GM12878 (cell line): ENCODE data around the gene CPHXL. TPM values are rescaled to one million over a fixed set of nuclear protein-coding genes. Genes with fewer than 3 reads are reported as not detected.

ENCODE experiments used
- CBX3 ChIP-seq: fragments of 200-600 bp; sonication (generic); IDR thresholded peaks from 2 replicates; pipeline ENCODE4 v1.6.1; 2016; ENCODE audit warnings: low read depth, borderline replicate concordance
- EP300 ChIP-seq, 2 experiments: fragments of 150-350 bp in 1 of 2; IDR thresholded peaks; 2 replicates each; pipeline ENCODE4 v1.6.1; 2011 to 2012; ENCODE audit warnings: low read depth in 2 of 2, low read length in 2 of 2, borderline replicate concordance in 1 of 2, improper control_type of control experiment in 1 of 2, inconsistent platforms in 1 of 2; ENCODE audit not compliant: control insufficient read depth in 1 of 2
- EZH2 ChIP-seq: IDR thresholded peaks from 2 replicates; pipeline ENCODE4 v1.6.1; 2012; ENCODE audit warnings: low read depth, mild to moderate bottlenecking, control low read depth, inconsistent platforms, low read length, borderline replicate concordance; ENCODE audit not compliant: control insufficient read depth
- FOXK2 ChIP-seq: fragments of 450-650 bp; IDR thresholded peaks from 2 replicates; pipeline ENCODE4 v1.6.1; 2017; ENCODE audit warnings: mild to moderate bottlenecking, moderate library complexity
- GATAD2B ChIP-seq: fragments of 450-650 bp; conservative IDR thresholded peaks from 2 replicates; pipeline ENCODE4 v1.6.1; 2017; ENCODE audit warnings: low read depth, mild to moderate bottlenecking, moderate library complexity
- HCFC1 ChIP-seq: fragments of 150-350 bp; IDR thresholded peaks from 2 replicates; pipeline ENCODE4 v1.6.1; 2014; ENCODE audit warnings: low read length
- HDAC6 ChIP-seq: fragments of 200-600 bp; sonication (generic); IDR thresholded peaks from one replicate; pipeline ENCODE4 v1.8.0; 2017; ENCODE audit warnings: antibody characterized with exemption; ENCODE audit not compliant: unreplicated experiment
- MYB ChIP-seq: fragments of 150-350 bp; IDR thresholded peaks from 2 replicates; pipeline ENCODE4 v1.6.1; 2014; ENCODE audit warnings: mild to moderate bottlenecking, low read depth, low read length, borderline replicate concordance
- NR2C1 ChIP-seq: fragments of 450-650 bp; IDR thresholded peaks from 2 replicates; pipeline ENCODE4 v1.6.1; 2017; ENCODE audit warnings: antibody characterized with exemption, mild to moderate bottlenecking, moderate library complexity
- RAD21 ChIP-seq: IDR thresholded peaks from 2 replicates; pipeline ENCODE4 v1.6.1; 2011; ENCODE audit warnings: mild to moderate bottlenecking, low read depth, low read length, moderate library complexity; ENCODE audit not compliant: insufficient read depth
- RUNX3 ChIP-seq: IDR thresholded peaks from 2 replicates; pipeline ENCODE4 v1.6.1; 2012; ENCODE audit warnings: low read length, inconsistent platforms
- TCF3 ChIP-seq: IDR thresholded peaks from 2 replicates; pipeline ENCODE4 v1.6.1; 2012; ENCODE audit warnings: low read depth, mild to moderate bottlenecking, low read length, borderline replicate concordance; ENCODE audit not compliant: insufficient read depth
- polyA plus RNA-seq, 11 experiments: library from polyadenylated mRNA; depleted of rRNA in 4 of 11; unstranded in 6 of 11; stranded (reverse) in 5 of 11; fragments of >200 nt; fragmentation: Nextera tagmentation in 4 of 11; fragmentation: Illumina TruSeq in 1 of 11; extraction: Ambion mirVana in 4 of 11; extraction: Trizol in 1 of 11; gene quantifications; 1 replicate in 1 of 11; 2 replicates in 10 of 11; pipeline versions ENCODE4 v1.2.1 to v1.2.3, GENCODE V29; 2011 to 2016; ENCODE audit warnings: inconsistent platforms in 2 of 11, missing spikeins in 2 of 11, low read depth in 1 of 11
- total RNA-seq, 4 experiments: library from RNA; depleted of rRNA in 3 of 4; stranded (reverse); fragments of >200 nt in 3 of 4; fragmentation: Illumina TruSeq in 1 of 4; extraction: Trizol in 1 of 4; gene quantifications; 2 replicates each; pipeline versions ENCODE4 v1.2.1 to v1.2.3, GENCODE V29; 2013 to 2021
- TF ChIP-seq, protein P1 (sequence below): fragments of 450-650 bp; IDR thresholded peaks from 2 replicates; pipeline ENCODE4 v1.6.1; 2018; ENCODE audit warnings: mild to moderate bottlenecking, low read depth, moderate library complexity; ENCODE audit not compliant: partially characterized antibody
- TF ChIP-seq, protein P2 (sequence below): fragments of 450-650 bp; IDR thresholded peaks from 2 replicates; pipeline ENCODE4 v1.6.1; 2014; ENCODE audit warnings: mild to moderate bottlenecking

Gene CPHXL
- total and polyA plus RNA-seq, 10 of the 15 experiments (the other 5 are each of a cell fraction or from before 2014, with no cell fraction given) = 0.13 TPM; not detected in 9

DNA sequence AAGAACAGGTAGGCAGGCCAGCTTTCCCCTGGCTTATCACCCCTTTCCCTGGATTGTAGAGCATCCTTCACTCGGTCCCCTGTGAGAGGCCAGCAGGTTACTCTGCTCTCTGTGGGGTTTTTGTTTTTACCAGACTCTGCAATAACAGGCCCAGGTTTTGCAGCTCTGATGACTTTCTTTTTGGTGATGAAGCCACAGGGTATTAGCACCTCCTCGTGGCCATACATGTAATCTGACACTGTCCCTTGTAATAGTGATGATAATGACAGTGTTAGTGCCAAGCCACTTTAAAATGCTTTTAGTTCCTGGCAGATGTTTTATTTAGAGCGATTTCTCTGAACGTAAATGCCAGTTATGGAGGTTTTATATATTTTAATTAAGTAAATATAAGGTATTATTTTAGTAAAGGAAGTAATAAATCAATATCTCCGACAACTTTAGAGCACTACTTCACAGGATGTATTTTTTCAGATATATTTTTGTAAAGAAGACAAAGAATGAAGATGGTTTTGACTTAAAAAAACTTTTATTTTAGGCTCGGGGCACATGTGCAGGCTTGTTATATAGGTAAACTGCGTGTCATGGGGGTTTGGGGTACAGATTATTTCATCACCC lies 38.0 kb upstream of the CPHXL start (continued):
- TF ChIP-seq EZH2 (no peak), MYB (no peak), FOXK2 (no peak), EP300 (IDR thresholded peaks at IDR 0.05; ENCODE audit: borderline replicate concordance in 1 of 2, control insufficient read depth in 1 of 2, low read depth in 2 of 2, low read length in 2 of 2) (no peak), CBX3 (no peak), NR2C1 (no peak), RUNX3 (peak; percentile 12; the same call in 1 of the 2 replicates), RAD21 (peak; percentile 98), HDAC6 (no peak), TCF3 (no peak), GATAD2B (no peak), HCFC1 (no peak)
- TF ChIP-seq, protein P1, sequence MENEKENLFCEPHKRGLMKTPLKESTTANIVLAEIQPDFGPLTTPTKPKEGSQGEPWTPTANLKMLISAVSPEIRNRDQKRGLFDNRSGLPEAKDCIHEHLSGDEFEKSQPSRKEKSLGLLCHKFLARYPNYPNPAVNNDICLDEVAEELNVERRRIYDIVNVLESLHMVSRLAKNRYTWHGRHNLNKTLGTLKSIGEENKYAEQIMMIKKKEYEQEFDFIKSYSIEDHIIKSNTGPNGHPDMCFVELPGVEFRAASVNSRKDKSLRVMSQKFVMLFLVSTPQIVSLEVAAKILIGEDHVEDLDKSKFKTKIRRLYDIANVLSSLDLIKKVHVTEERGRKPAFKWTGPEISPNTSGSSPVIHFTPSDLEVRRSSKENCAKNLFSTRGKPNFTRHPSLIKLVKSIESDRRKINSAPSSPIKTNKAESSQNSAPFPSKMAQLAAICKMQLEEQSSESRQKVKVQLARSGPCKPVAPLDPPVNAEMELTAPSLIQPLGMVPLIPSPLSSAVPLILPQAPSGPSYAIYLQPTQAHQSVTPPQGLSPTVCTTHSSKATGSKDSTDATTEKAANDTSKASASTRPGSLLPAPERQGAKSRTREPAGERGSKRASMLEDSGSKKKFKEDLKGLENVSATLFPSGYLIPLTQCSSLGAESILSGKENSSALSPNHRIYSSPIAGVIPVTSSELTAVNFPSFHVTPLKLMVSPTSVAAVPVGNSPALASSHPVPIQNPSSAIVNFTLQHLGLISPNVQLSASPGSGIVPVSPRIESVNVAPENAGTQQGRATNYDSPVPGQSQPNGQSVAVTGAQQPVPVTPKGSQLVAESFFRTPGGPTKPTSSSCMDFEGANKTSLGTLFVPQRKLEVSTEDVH = no peak
- TF ChIP-seq, protein P2, sequence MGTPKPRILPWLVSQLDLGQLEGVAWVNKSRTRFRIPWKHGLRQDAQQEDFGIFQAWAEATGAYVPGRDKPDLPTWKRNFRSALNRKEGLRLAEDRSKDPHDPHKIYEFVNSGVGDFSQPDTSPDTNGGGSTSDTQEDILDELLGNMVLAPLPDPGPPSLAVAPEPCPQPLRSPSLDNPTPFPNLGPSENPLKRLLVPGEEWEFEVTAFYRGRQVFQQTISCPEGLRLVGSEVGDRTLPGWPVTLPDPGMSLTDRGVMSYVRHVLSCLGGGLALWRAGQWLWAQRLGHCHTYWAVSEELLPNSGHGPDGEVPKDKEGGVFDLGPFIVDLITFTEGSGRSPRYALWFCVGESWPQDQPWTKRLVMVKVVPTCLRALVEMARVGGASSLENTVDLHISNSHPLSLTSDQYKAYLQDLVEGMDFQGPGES = no peak
